Endometrium (tissue), 2 donors: Measurements from ENCODE around the gene PARP15.
A peak's percentile ranks its signal among the peaks of the same experiment; 100 is the strongest.

Experiments used
- FAIRE-seq: peaks from 2 replicates; lab custom pipeline; 2012; peaks lifted over from hg19 to GRCh38; lab: Jason Lieb, UNC
- donor health status: control.
- donor health status: control.

PARP15 gene

GRCh38 chr3:122572940-122573412, 4.5 kb upstream of the PARP15 start:
- peak; percentile 53 for FAIRE-seq

GRCh38 chr3:122576174-122576940, 1.1 kb upstream of the PARP15 start:
- no peak for FAIRE-seq

- no peak for FAIRE-seq
Measured at GRCh38 chr3:122578069-122578740, 755 bp downstream of the PARP15 start.

GRCh38 chr3:122580470-122580869, 3.0 kb downstream of the PARP15 start:
- no peak for FAIRE-seq

GRCh38 chr3:122581622-122582021, 4.2 kb downstream of the PARP15 start:
- FAIRE-seq = no peak

GRCh38 chr3:122582390-122582789, 4.9 kb downstream of the PARP15 start:
- no peak for FAIRE-seq

GRCh38 chr3:122586098-122586497, 8.6 kb downstream of the PARP15 start:
- no peak for FAIRE-seq

GRCh38 chr3:122586773-122587485, 9.5 kb downstream of the PARP15 start:
- no peak for FAIRE-seq

- FAIRE-seq = no peak
Measured at GRCh38 chr3:122587572-122587971, 10.1 kb downstream of the PARP15 start.

- no peak for FAIRE-seq
Measured at GRCh38 chr3:122589297-122589696, 11.8 kb downstream of the PARP15 start.

GRCh38 chr3:122590610-122591009, 13.2 kb downstream of the PARP15 start:
- FAIRE-seq = no peak

- no peak for FAIRE-seq
Measured at GRCh38 chr3:122594025-122594424, 16.6 kb downstream of the PARP15 start.

GRCh38 chr3:122598151-122598550, 20.7 kb downstream of the PARP15 start:
- FAIRE-seq = no peak

- FAIRE-seq = no peak
Measured at GRCh38 chr3:122598556-122598955, 21.1 kb downstream of the PARP15 start.

GRCh38 chr3:122602011-122602710, 24.7 kb downstream of the PARP15 start:
- no peak for FAIRE-seq

GRCh38 chr3:122603056-122603455, 25.6 kb downstream of the PARP15 start:
- no peak for FAIRE-seq

- no peak for FAIRE-seq
Measured at GRCh38 chr3:122606330-122606729, 28.9 kb downstream of the PARP15 start.

- FAIRE-seq = no peak
Measured at GRCh38 chr3:122608916-122609315, 31.5 kb downstream of the PARP15 start.

- no peak for FAIRE-seq
Measured at GRCh38 chr3:122609798-122610559, 32.5 kb downstream of the PARP15 start.

- FAIRE-seq = no peak
Measured at GRCh38 chr3:122612696-122613095, 35.2 kb downstream of the PARP15 start.

- FAIRE-seq = no peak
Measured at GRCh38 chr3:122615303-122615702, 37.9 kb downstream of the PARP15 start.

GRCh38 chr3:122618614-122619013, 41.2 kb downstream of the PARP15 start:
- no peak for FAIRE-seq
